ENCODE data around the gene ZNHIT2. TPM values are rescaled to one million over a fixed set of nuclear protein-coding genes. Genes with fewer than 3 reads are reported as not detected.
A peak's percentile ranks its signal among the peaks of the same experiment; 100 is the strongest.

Gene ZNHIT2
- total RNA-seq, 2 experiments from 2014 or later, result 11.5 to 12.7 TPM

DNA sequence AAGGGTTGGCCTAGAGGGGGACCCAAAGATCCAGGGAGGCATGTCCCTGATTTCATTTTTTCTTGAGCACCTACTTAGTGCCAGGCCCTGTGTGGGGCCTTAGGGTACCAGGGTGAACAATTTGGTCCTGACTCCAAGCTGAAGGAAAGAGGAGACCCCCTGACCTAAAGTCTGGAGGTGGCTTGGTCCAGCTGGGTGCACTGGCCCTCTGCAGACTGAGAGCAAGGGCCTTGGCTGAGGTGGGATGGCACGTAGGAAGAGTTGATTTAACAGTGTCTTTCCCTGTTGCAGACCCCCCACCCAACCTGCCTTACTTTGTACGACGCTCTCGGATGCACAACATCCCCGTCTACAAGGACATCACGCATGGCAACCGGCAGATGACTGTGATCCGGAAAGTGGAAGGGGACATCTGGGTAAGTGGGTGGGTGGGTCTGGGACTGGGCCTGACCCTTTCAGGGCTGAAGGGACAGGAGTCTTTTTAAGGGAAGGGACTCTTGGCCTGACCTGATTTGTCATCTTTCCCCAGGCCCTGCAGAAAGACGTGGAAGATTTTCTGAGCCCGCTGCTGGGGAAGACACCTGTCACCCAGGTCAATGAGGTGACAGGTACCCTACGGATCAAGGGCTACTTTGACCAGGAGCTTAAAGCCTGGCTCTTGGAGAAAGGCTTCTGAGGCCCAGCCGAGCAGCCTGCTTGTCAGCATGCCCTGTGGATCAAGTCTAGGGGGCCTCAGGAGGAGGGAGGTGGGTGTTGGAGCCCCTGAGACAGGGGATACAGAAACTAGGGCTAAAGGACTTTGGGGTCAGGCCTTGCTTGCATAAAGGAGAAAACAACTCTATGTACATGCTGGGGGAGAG, 7.9 kb upstream of the ZNHIT2 start:
- ChIA-PET POLR2A (interaction anchor here (0.6 to 1.7 kb wide), 3 partner anchors 9 to 11 kb away, joined by 3 to 16 read pairs (median 5); partner anchors contain the start of gene SYVN1), CTCF (interaction anchor here (1.7 kb wide), 1 partner anchor 15 kb away, joined by 5 read pairs; no protein-coding TSS in a partner anchor)
- H3K27ac Mint-ChIP-seq, result peak overlapping the region; percentile 15
- no peaks in the 10 kb centered on the region for H3K9me3 Mint-ChIP-seq
- DNase-seq (no peak), ATAC-seq (no peak)
- intact Hi-C loops (cut with micrococcal nuclease), result no loop called here
- peaks cover 25% of the 10 kb centered on the region for H3K4me1 Mint-ChIP-seq (ENCODE audit: low read depth)
- no peak overlapping the region for H3K4me3 Mint-ChIP-seq
- H3K36me3 Mint-ChIP-seq (ENCODE audit: low read depth), result peaks cover 39% of the 10 kb centered on the region
- no peaks in the 10 kb centered on the region for H3K27me3 Mint-ChIP-seq
- TF ChIP-seq, protein P1, sequence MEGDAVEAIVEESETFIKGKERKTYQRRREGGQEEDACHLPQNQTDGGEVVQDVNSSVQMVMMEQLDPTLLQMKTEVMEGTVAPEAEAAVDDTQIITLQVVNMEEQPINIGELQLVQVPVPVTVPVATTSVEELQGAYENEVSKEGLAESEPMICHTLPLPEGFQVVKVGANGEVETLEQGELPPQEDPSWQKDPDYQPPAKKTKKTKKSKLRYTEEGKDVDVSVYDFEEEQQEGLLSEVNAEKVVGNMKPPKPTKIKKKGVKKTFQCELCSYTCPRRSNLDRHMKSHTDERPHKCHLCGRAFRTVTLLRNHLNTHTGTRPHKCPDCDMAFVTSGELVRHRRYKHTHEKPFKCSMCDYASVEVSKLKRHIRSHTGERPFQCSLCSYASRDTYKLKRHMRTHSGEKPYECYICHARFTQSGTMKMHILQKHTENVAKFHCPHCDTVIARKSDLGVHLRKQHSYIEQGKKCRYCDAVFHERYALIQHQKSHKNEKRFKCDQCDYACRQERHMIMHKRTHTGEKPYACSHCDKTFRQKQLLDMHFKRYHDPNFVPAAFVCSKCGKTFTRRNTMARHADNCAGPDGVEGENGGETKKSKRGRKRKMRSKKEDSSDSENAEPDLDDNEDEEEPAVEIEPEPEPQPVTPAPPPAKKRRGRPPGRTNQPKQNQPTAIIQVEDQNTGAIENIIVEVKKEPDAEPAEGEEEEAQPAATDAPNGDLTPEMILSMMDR (IDR thresholded peaks at IDR 0.05), result no peak

DNA sequence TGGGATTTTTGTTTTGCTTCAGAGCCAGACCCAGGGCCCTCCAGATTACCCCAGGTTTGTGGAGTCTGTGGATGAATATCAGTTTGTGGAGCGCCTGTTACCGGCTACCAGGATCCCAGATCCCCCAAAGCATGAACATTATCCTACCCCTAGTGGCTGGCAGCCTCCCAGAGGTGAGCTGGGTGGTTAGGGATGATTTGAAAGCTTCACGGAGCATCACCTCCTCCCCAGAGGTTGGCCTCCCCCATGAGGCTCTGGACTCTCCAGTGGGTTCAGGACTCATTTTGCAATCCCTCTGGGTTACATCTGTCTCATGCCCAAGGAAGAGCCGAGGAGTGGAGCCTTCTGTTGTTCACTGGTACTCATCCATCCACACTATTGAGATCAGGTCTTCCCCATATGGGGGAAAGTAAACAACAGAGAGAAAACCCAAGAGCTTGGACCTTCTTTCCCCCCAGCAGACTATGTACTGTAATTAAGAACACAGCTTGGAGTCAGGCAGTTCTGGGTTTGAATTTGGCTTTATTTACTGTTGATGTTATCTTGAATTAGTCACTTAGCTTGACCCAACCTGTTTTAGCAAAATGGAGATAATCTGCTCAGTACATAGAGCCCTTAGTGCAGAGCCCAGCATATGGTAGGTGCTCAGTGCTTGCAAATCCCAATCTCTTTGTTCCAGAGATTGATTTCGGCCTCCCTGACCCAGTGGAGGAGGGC, 7.1 kb upstream of the ZNHIT2 start:
- POLR2A ChIA-PET, result interaction anchor here (1.0 to 1.7 kb wide), 2 partner anchors 10 to 298 kb away, joined by 3 to 16 read pairs; partner anchors contain the start of genes NEAT1 and SYVN1

DNA sequence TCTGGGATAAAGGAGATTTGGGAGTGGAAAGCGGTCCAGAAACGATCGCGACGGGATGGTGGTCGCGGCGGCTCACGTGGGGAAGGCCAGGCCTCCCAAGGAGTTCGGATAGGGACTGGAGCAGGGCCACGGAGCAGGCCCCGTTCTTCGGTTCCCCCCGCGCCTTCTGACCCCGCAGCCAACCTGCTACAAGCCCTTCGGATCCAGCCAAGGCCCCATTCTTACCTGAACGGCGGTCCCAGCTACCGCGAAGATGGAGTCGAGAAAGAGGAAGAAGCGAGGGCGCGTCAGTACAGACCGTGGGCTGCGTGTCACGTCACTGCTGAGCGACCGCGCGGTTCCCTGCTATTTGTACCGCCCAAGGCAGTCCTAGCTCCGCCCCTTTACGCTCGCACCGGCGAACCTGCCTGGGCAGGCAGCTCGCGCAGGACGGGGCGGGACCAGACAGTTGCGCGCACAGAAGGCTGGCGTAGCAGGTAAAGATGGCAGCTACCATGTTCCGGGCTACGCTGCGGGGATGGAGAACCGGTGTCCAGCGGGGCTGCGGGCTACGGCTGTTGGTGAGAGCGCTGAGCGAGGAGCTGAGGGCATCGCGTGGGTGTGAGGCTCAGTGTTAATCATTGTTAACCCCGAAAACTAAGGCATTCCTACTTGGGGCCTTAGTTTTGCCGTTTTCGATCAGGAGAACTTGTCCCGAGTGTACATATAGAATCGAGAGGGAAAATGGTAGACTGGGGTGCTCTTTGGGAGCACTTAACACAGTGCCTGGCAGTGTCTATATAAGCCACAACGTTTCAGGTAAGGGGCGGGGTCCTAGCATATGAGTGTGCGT, 4.6 kb upstream of the ZNHIT2 start, which contains the start of the genes FAU and MRPL49:
Gene FAU (minus strand): TSS at position 270 of the 832 bp plus-strand sequence. CDS start 321 bp downstream, outside the sequence.
Gene MRPL49 (plus strand): TSS at position 457 of the 832 bp plus-strand sequence. CDS start 26 bp downstream, at position 483.
- H3K9me3 Mint-ChIP-seq, result no peaks in the 10 kb centered on the region
- ChIA-PET CTCF (interaction anchor here (1.0 to 2.3 kb wide), 13 partner anchors 8 to 262 kb away, joined by 3 to 29 read pairs (median 6); partner anchors contain the start of genes CAPN1, POLA2, SYVN1 and TM7SF2), POLR2A (interaction anchor here (0.6 to 16.2 kb wide), 15 partner anchors 9 to 377 kb away, joined by 3 to 294 read pairs (median 4); partner anchors contain the start of genes ARL2, MALAT1, POLA2 and SYVN1)
- TF ChIP-seq, protein P1 (IDR thresholded peaks at IDR 0.05), result no peak
- H3K4me3 Mint-ChIP-seq, result peak within 1 kb of the TSS; percentile 100
- H3K4me1 Mint-ChIP-seq (ENCODE audit: low read depth), result peaks cover 42% of the 10 kb centered on the region
- no peaks in the 10 kb centered on the region for H3K27me3 Mint-ChIP-seq
- ATAC-seq (peak; percentile 86), DNase-seq (peak; percentile 100)
- peak within 1 kb of the TSS; percentile 99 for H3K27ac Mint-ChIP-seq
- intact Hi-C loops (cut with micrococcal nuclease), result no loop called here
- peaks cover 59% of the 10 kb centered on the region for H3K36me3 Mint-ChIP-seq (ENCODE audit: low read depth)

More for the DNA sequence above, 7.1 kb upstream of the ZNHIT2 start:
- Mint-ChIP-seq H3K9me3 (no peaks in the 10 kb centered on the region), H3K36me3 (ENCODE audit: low read depth) (peaks cover 47% of the 10 kb centered on the region), H3K4me3 (peak overlapping the region; percentile 57), H3K4me1 (ENCODE audit: low read depth) (peaks cover 33% of the 10 kb centered on the region), H3K27ac (peak overlapping the region; percentile 72), H3K27me3 (no peaks in the 10 kb centered on the region)
- no peak for DNase-seq
- intact Hi-C loops (cut with micrococcal nuclease), result no loop called here
- CTCF ChIA-PET, result interaction anchor here (1.3 to 1.7 kb wide), 2 partner anchors 11 to 14 kb away, joined by 5 to 6 read pairs; no protein-coding TSS in a partner anchor
- TF ChIP-seq, protein P1 (IDR thresholded peaks at IDR 0.05), result no peak
- ATAC-seq, result no peak

DNA sequence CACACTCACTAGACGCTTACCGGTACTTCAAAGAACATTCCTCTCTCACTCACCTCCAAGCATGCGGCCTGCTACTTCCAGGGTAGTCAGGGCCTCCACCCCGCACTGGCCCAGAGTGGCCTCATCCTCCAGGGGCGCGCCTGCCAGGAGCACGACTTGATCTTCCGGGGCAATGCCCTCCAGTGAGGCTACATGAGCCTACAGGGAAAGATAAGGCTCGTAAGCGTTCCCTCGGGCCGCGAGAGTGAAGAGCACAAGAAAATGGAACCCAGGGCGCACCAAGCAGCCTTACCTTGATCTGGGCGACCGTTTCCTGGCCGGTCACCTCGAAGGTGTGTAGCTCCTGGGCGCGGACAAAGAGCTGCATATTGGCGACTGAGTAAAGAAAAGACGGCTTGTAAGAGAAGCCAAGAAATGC, 4.0 kb upstream of the ZNHIT2 start:
- ChIA-PET CTCF (interaction anchor here (0.9 to 2.3 kb wide), 15 partner anchors 8 to 262 kb away, joined by 3 to 29 read pairs (median 4); partner anchors contain the start of genes CAPN1, POLA2, SYVN1 and TM7SF2), POLR2A (interaction anchor here (0.9 to 16.2 kb wide), 15 partner anchors 9 to 378 kb away, joined by 3 to 294 read pairs (median 4); partner anchors contain the start of genes ARL2, MALAT1, POLA2 and SYVN1)
- Mint-ChIP-seq H3K36me3 (ENCODE audit: low read depth) (peaks cover 60% of the 10 kb centered on the region), H3K4me1 (ENCODE audit: low read depth) (peaks cover 44% of the 10 kb centered on the region), H3K27me3 (no peaks in the 10 kb centered on the region), H3K9me3 (no peaks in the 10 kb centered on the region), H3K27ac (peak overlapping the region; percentile 99), H3K4me3 (peak overlapping the region; percentile 100)
- TF ChIP-seq, protein P1 (IDR thresholded peaks at IDR 0.05), result no peak
- intact Hi-C loops (cut with micrococcal nuclease), result no loop called here
- ATAC-seq (no peak), DNase-seq (peak; percentile 49)
